Spinal cord (tissue), 10 donors: ENCODE measurements around the gene PLCL1. TPM values are rescaled to one million over a fixed set of nuclear protein-coding genes. Genes with fewer than 3 reads are reported as not detected.

Experiments used
- DNase-seq, 6 donors: peaks; one replicate each; pipeline versions ENCODE4 v3.0.0 to v3.0.0-alpha.2; 2013 to 2015; ENCODE audit warnings: low spot score in 6 of 6, low read depth in 4 of 6
- H3K27ac ChIP-seq: one replicate; pipeline ENCODE4 v1.5.1; 2013; ENCODE audit warnings: low read depth, low read length, control low read depth
- H3K27me3 ChIP-seq: one replicate; pipeline ENCODE4 v1.6.1; 2013; ENCODE audit warnings: low read length; ENCODE audit not compliant: control insufficient read depth, insufficient read depth
- H3K36me3 ChIP-seq: one replicate; pipeline ENCODE4 v1.6.1; 2013; ENCODE audit warnings: low read length; ENCODE audit not compliant: control insufficient read depth, insufficient read depth
- H3K4me1 ChIP-seq: one replicate; pipeline ENCODE4 v1.6.1; 2013; ENCODE audit warnings: low read length; ENCODE audit not compliant: control insufficient read depth, insufficient read depth
- H3K4me3 ChIP-seq: one replicate; pipeline ENCODE4 v1.5.1; 2013; ENCODE audit warnings: low read depth, low read length, control low read depth
- H3K9me3 ChIP-seq: one replicate; pipeline ENCODE4 v1.6.1; 2013; ENCODE audit warnings: low read length; ENCODE audit not compliant: control insufficient read depth, insufficient read depth
- WGBS: methylation state at CpG from one replicate; pipeline ENCODE4 v1.1.5; 2013; ENCODE audit warnings: missing lambda C conversion rate; ENCODE audit not compliant: insufficient coverage; 5-methylcytosine and 5-hydroxymethylcytosine counted together
- polyA plus RNA-seq, 2 donors: library from polyadenylated mRNA; unstranded; fragments of 120-200 nt; gene quantifications; one replicate each; pipeline ENCODE4 v1.2.1, GENCODE V29; 2013; ENCODE audit not compliant: insufficient read length in 2 of 2
- total RNA-seq, 2 donors: library from RNA; depleted of rRNA in 1 of 2; stranded (reverse); fragments of 120-200 nt in 1 of 2; fragments of >200 nt in 1 of 2; gene quantifications; one replicate each; pipeline versions ENCODE4 v1.2.3 to v1.2.4, GENCODE V29; 2013 to 2014
- donor health status: healthy.

PLCL1 gene
- total and polyA plus RNA-seq, 4 donors, result 9.5 to 22.0 (median 13.5) TPM

- H3K9me3 ChIP-seq, result no peaks in the 10 kb centered on the region
- DNase-seq, result peak in 1 of 6 donors; percentile 57
- no peaks in the 10 kb centered on the region for H3K36me3 ChIP-seq
- no CpG with 5 or more reads among the region's 3 CpGs for WGBS
- no peaks in the 10 kb centered on the region for H3K27me3 ChIP-seq
- H3K4me3 ChIP-seq, result no peak overlapping the region
- no peaks in the 10 kb centered on the region for H3K4me1 ChIP-seq
- H3K27ac ChIP-seq, result no peak overlapping the region
Measured at GRCh38 chr2:197913084-197913483, 108.7 kb downstream of the PLCL1 start.

- Histone ChIP-seq H3K27me3 (no peaks in the 10 kb centered on the region), H3K4me3 (no peak overlapping the region), H3K4me1 (no peaks in the 10 kb centered on the region), H3K36me3 (no peaks in the 10 kb centered on the region), H3K27ac (no peak overlapping the region), H3K9me3 (no peaks in the 10 kb centered on the region)
- no peak for DNase-seq
- WGBS, result 100% methylated on average over 1 of the region's 2 CpGs
Measured at GRCh38 chr2:197914778-197915177, 110.4 kb downstream of the PLCL1 start.

- Histone ChIP-seq H3K9me3 (no peaks in the 10 kb centered on the region), H3K36me3 (no peaks in the 10 kb centered on the region), H3K27me3 (no peaks in the 10 kb centered on the region), H3K4me1 (no peaks in the 10 kb centered on the region), H3K27ac (no peak overlapping the region), H3K4me3 (no peak overlapping the region)
- no peak for DNase-seq
- WGBS, result no CpG with 5 or more reads among the region's 3 CpGs
Measured at GRCh38 chr2:197915548-197916265, 111.3 kb downstream of the PLCL1 start.

GRCh38 chr2:197919487-197919886 lies 115.1 kb downstream of the PLCL1 start:
- no peak overlapping the region for H3K27ac ChIP-seq
- no peaks in the 10 kb centered on the region for H3K4me1 ChIP-seq
- H3K27me3 ChIP-seq, result no peaks in the 10 kb centered on the region
- H3K4me3 ChIP-seq, result no peak overlapping the region
- no peaks in the 10 kb centered on the region for H3K36me3 ChIP-seq
- no peak for DNase-seq
- H3K9me3 ChIP-seq, result no peaks in the 10 kb centered on the region

- H3K4me1 ChIP-seq, result no peaks in the 10 kb centered on the region
- H3K4me3 ChIP-seq, result no peak overlapping the region
- H3K36me3 ChIP-seq, result no peaks in the 10 kb centered on the region
- DNase-seq, result no peak
- no peak overlapping the region for H3K27ac ChIP-seq
- WGBS, result 100% methylated on average over 1 of the region's 1 CpG
- H3K9me3 ChIP-seq, result no peaks in the 10 kb centered on the region
- H3K27me3 ChIP-seq, result no peaks in the 10 kb centered on the region
Measured at GRCh38 chr2:197920088-197920487, 115.7 kb downstream of the PLCL1 start.

GRCh38 chr2:197920592-197921201 lies 116.3 kb downstream of the PLCL1 start:
- DNase-seq, result no peak
- Histone ChIP-seq H3K4me3 (no peak overlapping the region), H3K4me1 (no peaks in the 10 kb centered on the region), H3K27ac (no peak overlapping the region), H3K36me3 (no peaks in the 10 kb centered on the region), H3K9me3 (no peaks in the 10 kb centered on the region), H3K27me3 (no peaks in the 10 kb centered on the region)
- 90% methylated on average over 2 of the region's 5 CpGs for WGBS

- no peak overlapping the region for H3K27ac ChIP-seq
- no peaks in the 10 kb centered on the region for H3K4me1 ChIP-seq
- 83% methylated on average over 2 of the region's 5 CpGs for whole genome bisulfite sequencing
Measured at GRCh38 chr2:197924483-197924882, 120.1 kb downstream of the PLCL1 start.

GRCh38 chr2:197925204-197925603 lies 120.8 kb downstream of the PLCL1 start:
- Histone ChIP-seq H3K36me3 (no peaks in the 10 kb centered on the region), H3K27ac (no peak overlapping the region), H3K27me3 (no peaks in the 10 kb centered on the region), H3K4me3 (no peak overlapping the region), H3K9me3 (no peaks in the 10 kb centered on the region), H3K4me1 (no peaks in the 10 kb centered on the region)
- no peak for DNase-seq

More at GRCh38 chr2:197924483-197924882, 120.1 kb downstream of the PLCL1 start:
- no peaks in the 10 kb centered on the region for H3K9me3 ChIP-seq
- H3K36me3 ChIP-seq, result no peaks in the 10 kb centered on the region
- no peak for DNase-seq
- H3K4me3 ChIP-seq, result no peak overlapping the region
- H3K27me3 ChIP-seq, result no peaks in the 10 kb centered on the region

GRCh38 chr2:197925976-197926375 lies 121.6 kb downstream of the PLCL1 start:
- Histone ChIP-seq H3K4me3 (no peak overlapping the region), H3K9me3 (no peaks in the 10 kb centered on the region), H3K27me3 (no peaks in the 10 kb centered on the region), H3K27ac (no peak overlapping the region), H3K36me3 (no peaks in the 10 kb centered on the region), H3K4me1 (no peaks in the 10 kb centered on the region)
- no peak for DNase-seq

- H3K27ac ChIP-seq, result no peak overlapping the region
- 80% methylated on average over 3 of the region's 4 CpGs for WGBS
Measured at GRCh38 chr2:197926673-197927072, 122.3 kb downstream of the PLCL1 start.

More at GRCh38 chr2:197926673-197927072, 122.3 kb downstream of the PLCL1 start:
- H3K27me3 ChIP-seq, result no peaks in the 10 kb centered on the region
- DNase-seq, result no peak
- H3K4me3 ChIP-seq, result no peak overlapping the region
- H3K4me1 ChIP-seq, result no peaks in the 10 kb centered on the region
- no peaks in the 10 kb centered on the region for H3K36me3 ChIP-seq
- no peaks in the 10 kb centered on the region for H3K9me3 ChIP-seq
